NCI-H2227 (cell line): ENCODE data around the gene UBAP2L.
"Not testable (repeated sequence)": the region's sequence is repeated elsewhere in the genome, so short reads cannot be mapped to it uniquely, and the experiment has no call there.

Experiments used
- DNase-seq: peaks from one replicate; lab custom pipeline; 2025; ENCODE audit not compliant: unreplicated experiment; lab: John Stamatoyannopoulos, UW

UBAP2L gene

GRCh38 chr1:154241703-154242351, 21.1 kb downstream of the UBAP2L start:
- no peak for DNase-seq

DNA sequence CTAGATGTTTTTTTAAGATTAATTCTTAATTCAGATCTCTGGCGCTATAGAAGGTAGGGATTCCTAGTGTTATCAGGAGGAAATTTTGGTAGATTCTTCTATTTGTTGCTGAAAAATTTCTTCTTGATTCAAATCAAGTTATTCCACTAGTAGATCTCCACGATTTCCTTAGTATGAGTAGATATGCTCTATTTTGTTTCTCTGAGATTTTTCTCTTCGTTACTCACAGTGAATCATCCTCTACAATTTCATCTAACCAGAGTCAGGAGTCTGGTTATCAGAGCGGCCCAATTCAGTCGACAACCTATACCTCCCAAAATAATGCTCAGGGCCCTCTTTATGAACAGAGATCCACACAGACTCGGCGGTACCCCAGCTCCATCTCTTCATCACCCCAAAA, 32.9 kb downstream of the UBAP2L start:
- no peak for DNase-seq

DNA sequence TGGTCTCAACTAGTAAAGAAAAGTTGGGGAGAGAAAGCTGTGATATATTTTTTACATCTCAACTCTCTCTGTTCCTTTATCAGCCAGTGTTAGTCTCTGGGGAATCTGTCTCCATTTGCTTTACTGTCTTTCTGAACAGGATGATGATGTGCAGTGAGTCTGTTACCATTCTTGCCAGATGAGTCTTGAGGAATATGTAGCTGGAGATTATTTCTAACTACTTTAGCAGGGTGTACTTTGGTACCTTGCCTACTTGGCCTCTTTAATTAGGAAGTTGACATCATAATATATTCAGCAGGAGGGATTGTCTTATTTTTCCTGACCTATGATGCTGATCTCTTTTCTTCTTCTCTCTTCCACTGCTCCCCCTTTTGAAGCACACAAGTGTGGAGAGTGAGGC, 35.9 kb downstream of the UBAP2L start:
- DNase-seq, result no peak

DNA sequence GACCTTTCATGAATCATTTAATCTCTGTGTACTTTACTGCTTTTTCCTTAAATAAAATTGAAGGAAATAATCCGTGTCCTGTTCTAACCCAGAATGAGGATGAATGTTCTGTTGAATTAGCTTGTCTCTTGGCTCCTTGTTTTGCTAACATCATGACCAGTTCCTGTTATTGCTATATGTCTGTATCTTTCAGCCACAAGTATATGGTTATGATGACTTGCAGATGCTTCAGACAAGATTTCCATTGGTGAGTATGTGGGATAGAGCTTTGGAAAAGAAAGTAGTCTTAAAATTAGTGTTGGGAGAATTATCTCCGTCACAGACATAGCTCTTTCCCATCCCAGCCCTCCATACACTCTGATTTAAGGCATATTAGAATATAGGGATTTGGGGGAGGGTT, 38.0 kb downstream of the UBAP2L start:
- DNase-seq, result no peak

DNA sequence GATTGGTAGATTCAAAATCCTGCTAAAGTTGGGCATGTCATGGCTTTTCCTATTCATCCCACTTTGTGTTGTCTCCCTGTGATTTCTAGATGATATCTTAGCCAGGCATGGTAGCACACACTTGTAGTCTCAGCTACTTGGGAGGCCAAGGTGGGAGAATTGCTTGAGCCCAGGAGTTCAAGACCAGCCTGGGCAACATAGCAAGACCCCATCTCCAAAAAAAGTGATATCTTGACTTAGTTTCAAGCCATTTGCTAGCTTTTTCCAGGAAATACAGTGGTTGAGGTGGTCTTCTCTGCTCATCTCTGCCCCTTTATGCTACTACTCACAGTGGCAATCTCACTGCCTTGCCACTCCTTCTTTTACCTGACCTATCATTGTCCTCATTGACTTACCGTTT, 39.4 kb downstream of the UBAP2L start:
- DNase-seq, result no peak

- no peak for DNase-seq
Measured at GRCh38 chr1:154263465-154264332, 42.9 kb downstream of the UBAP2L start.

- DNase-seq, result no peak
Measured at GRCh38 chr1:154264454-154264853, 43.7 kb downstream of the UBAP2L start.

- DNase-seq, result no peak
Measured at GRCh38 chr1:154265586-154265985, 44.8 kb downstream of the UBAP2L start.

DNA sequence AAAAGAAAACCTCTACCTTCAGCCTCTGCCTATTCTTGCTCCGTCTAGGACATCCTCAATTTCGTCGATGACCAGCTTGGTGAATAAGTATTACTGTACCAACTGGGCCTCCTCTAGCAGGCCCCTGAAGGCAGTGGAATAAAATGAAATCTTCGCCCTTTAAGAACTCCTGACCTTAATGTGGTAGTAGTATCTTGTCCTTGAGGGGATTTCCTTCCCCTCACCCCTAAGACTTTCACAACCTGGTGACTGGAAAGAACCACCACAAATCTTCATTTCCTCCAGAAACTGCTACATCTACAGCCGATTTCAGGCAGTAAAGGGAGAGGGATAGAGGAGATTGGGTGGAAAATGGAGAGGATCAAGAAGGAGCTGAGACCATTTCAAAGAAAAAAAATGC, 50.1 kb downstream of the UBAP2L start:
- no peak for DNase-seq

GRCh38 chr1:154272217-154272998, 51.7 kb downstream of the UBAP2L start, which contains the start of gene HAX1:
Gene HAX1, plus strand, starts transcription at chr1:154272629. Its CDS starts 95 bp downstream, at chr1:154272724.
- DNase-seq, result peak; percentile 96

DNA sequence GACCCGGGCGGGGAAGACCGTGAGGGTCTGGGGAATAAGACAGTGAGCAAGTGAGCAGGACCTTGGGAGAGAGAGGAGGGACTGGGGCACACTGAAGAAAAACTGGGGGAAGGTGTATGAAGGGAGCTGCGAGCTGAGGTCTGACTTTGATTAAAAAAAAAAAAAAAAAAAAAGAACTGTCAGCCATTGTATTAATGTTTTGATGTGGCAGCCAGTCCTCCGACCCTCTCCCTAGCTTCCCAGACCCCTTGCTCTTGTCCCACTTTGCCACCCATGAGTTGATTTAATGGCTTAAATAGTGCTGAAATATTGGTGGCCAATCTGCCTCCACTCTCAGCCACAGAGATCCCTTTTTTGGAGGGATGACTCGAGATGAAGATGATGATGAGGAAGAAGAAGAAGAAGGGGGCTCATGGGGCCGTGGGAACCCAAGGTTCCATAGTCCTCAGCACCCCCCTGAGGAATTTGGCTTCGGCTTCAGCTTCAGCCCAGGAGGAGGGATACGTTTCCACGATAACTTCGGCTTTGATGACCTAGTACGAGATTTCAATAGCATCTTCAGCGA, 52.3 kb downstream of the UBAP2L start:
- DNase-seq, result no peak

- no peak for DNase-seq
Measured at GRCh38 chr1:154276797-154277196, 56.0 kb downstream of the UBAP2L start.

DNA sequence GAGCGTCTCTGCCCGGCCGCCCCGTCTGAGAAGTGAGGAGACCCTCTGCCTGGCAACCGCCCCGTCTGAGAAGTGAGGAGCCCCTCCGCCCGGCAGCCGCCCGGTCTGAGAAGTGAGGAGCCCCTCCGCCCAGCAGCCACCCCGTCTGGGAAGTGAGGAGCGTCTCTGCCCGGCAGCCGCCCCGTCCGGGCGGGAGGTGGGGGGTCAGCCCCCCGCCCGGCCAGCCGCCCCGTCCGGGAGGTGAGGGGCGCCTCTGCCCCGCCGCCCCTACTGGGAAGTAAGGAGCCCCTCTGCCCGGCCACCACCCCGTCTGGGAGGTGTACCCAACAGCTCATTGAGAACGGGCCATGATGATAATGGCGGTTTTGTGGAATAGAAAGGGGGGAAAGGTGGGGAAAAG, 66.8 kb downstream of the UBAP2L start:
- DNase-seq, result not testable (repeated sequence)

GRCh38 chr1:154288661-154289060, 67.9 kb downstream of the UBAP2L start:
- no peak for DNase-seq

GRCh38 chr1:154290921-154291320, 70.2 kb downstream of the UBAP2L start:
- no peak for DNase-seq

DNA sequence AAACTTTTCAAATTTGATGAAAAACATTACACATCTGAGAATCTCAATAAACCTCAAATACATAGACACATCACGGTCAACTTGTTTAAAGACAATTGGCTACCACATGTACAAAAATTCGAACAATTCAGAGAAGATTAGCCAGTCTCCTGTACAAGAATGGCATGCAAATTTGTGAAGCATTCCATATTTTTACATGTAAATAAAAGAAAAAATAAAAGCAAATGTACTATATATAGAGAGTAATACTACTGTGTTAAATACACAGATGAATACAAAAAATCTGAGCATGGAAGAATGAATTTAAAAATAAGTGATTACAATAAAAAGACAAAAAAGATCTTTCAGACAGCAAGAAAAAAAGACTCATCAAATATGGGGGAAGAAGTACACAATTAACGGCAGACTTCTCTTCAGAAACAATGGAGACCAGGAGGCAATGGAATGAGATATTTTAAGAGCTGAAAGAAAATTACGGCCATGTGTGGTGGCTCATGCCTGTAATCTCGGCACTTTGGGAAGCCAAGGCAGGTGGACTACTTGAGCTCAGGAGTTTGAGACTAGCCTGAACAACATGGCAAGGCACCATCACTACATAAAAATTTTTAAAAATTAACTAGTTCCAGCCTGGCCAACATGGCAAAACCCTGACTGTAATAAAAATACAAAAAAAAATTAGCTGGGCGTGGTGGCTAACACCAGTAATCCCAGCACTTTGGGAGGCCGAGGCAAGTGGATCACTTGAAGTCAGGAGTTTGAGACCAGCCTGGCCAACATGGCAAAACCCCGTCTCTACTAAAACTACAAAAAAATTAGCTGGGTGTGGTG, 74.9 kb downstream of the UBAP2L start:
- peak; percentile 6 for DNase-seq

DNA sequence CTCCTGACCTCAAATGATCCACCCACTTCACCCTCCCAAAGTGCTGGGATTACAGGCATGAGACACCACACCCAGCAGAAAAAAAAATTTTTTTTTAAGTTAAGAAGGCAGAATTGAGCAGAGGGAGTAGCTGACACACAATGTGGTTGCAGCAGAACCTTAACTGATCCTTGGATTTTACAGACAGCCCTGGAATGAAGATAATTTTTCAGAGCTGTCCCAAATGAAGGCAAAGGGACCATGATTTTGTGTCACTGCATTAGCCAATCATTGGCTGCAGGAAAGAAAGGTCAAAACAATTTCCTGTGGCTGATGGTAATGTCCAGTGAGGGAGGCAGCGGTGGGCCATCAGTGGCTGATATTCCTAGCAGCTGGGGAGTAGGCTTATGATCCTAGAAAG, 80.8 kb downstream of the UBAP2L start:
- DNase-seq, result no peak

DNA sequence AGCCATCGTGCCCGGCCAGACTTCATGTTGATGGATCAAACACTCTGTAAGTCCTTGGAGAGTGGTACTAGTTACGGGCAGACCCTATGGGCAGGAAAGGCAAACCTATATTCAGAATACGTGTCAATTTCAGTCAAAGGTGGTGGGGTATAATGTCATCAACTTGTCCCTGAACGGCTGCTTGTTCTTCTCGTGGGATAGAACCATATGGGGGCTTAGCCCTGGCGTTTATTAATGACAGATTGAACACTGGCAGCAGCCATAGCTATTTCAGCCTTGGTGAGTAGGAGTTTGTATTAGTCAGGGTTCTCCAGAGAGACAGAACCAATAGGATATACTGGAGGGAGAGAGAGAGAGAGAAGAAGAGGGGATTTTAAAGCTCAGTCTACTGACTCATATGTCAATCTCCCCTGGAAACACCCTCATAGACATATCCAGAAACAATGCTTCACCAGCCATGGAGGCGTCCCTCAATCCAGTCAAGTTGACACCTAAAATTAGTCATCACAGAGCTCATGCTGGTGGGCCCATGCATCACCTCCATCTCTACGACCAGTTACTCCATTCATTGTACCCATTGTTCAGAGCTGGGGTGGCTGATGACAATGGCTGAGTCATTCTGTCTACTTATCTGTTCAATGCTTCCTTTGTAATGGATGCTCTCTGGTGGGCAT, 84.0 kb downstream of the UBAP2L start:
- no peak for DNase-seq

DNA sequence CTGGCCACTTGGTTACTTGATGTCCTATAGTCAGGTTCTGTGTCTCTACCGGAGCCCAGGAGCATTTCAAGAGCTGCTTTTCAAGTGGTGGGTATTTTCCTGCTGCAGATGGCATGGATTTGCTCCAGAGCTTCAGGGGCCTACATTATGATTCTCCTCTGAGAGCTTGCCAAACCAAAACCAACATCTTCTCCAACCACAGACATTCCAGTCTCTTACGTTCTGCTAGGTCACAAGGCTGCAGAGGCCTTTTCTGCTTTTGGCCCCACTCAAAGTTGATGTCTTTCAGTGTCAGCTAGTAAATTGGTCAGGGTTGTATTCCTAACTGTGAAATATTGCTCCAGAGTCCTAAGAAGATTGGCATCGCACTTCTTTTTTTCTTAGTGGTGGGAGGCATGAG, 85.4 kb downstream of the UBAP2L start:
- no peak for DNase-seq
